GM19238 (cell line): Measurements from ENCODE around the gene NUTF2.
"Not testable (repeated sequence)": the region's sequence is repeated elsewhere in the genome, so short reads cannot be mapped to it uniquely, and the experiment has no call there.

Experiments used
- DNase-seq: peaks from one replicate; pipeline ENCODE4 v3.0.0; 2011; ENCODE audit warnings: low spot score; ENCODE audit not compliant: insufficient read length

NUTF2 gene

DNA sequence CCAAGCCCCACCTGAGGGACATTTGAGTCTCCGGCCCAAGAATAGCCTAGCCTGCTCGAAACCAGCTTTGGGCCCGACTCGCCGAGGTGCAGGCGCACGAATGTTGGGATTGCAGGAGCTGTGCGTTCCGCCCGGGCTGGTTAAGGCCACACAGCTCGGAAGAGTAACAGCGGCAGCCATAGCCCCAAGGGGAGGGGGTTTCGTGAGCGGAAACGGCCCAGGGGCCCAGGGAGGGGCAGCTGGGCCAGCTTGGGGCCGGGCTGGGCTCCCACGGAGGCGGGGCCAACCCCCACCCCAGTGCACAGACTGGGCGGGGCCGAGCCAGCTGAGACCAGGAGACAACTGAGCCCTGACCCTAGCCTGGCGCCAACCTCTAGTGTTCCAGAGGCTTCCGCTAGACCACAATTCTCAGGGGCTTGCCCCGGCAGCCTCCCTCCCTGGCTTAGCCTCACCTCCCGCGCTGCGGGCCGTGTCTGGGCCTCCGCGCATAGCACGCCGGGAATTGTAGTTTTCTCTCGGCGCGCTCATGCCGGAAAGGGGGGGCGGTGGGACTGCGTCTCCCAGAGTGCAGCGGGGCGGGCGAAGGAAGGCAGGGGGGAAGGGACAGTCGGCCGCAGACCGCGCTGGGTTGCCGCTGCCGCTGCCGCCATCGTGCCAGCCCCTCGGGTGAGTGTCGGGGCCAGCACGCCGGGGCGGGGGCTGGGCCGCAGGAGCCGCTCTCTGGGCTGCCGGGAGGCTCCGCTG, at the start of gene NUTF2:
Gene NUTF2 (plus strand): TSS at position 614 of the 744 bp plus-strand sequence. CDS start 18,198 bp downstream, outside the sequence.
- peak; percentile 92 for DNase-seq

DNA sequence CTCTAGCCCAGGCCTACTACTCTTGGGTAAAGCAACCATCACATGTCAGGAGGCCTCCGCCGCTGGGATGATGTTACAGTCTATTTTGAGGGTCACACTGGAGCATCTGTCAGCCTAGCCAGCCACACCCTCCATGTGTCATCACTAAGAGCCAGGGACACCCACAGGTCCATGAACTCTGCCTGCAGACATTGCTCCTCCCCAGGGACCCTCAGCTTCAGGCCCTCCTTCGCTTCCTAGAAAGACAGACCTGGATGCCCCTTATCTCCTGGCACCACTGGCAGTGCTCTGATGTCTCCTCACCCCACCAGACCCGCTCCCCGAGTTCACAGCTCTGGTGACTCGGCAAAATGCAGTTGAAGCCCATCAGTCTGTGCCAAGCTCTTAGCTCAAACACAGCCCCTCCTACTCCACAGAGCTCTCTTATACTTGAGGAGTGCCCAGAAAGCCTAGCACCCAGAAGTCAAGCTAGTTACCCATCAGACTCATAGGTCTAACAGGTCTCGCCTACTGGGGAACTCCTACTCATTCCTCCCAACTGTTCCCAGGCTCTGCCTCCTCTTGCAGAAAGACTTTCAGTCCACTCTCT, 46.3 kb upstream of the NUTF2 start:
- no peak for DNase-seq

DNA sequence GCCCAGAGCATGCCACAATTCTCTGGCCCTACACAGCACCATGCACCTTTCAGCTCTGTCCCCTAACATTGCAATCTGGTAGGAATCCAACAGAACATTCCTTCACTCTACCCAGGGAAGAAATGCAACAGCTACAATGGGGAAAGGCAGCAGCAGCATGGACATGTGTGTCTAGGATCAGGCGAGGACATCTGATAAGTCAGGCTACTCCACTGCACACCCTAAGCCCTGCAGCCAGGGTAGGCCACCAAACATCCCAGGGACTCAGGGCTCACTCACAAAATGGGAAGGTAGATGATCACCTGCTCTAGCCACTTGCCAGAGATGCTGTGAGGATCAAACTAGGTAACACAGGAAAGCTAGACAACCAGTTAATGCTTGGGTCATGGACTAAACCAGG, 45.5 kb upstream of the NUTF2 start:
- no peak for DNase-seq

DNA sequence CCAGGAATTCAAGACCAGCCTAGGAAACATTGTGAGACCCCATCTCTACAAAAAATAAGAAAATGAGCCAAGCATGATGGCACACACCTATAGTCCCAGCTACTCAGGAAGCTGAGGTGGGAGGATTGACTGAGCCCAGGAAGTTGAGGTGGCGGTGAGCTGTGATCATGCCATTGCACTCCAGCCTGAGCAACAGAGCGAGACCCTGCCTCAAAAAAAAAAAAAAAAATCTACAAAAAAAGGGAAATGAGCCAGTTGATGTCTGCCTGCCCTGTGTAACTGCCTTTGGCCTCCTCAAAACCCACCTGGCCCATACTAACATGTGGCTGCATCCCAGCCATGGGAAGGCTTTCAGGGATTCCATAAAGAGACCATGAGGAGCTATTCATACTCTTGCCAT, 44.9 kb upstream of the NUTF2 start:
- no peak for DNase-seq

DNA sequence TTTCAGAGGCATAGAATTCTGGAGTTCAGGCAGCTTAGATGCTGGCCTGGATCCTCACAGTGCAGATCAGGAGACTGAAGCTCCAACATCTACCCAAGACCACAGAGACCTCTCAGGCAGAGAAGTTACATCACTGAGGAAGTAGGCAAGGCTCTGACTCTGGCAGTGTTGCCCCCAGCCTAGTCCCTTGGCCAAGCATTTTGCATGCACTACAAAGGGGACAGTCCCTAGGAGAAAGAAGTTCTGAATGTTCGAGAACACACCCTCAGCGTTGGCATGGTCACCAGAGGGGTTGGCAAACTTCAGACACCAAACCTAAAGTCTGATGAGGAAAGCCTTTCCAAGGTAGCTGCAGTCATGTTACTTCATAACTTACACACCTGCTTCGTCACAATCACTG, 42.8 kb upstream of the NUTF2 start:
- no peak for DNase-seq

DNA sequence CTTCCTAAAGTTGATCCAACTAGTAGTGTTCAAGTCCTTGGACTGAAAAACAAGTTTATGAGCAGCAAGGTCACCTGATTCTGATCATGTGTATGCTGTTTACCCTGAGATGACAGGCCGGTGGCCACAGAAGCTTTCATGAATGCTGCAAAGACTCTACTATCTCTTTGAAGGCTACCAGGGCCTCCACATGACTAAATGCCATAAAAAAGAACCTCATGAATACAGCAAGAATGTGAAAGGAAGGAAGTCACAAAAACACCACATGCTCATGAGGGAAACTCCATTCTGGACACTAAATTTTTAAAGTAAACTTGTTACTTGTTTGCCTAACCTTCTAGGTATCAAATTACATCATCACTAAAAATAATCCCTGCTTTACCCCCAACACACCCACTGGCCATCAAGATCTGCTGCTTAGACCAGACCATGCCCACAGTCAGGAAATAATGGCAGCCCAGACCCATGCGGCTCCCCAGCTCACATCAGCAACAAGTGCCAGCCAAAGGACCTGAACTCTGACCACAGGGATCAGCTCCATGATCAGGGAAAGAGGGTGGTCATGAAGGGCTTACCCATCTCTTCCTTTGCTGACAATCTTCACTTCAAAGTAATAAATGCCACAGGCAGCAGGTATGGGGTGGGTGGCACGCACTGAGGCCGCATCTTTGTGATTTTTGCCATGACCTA, 41.7 kb upstream of the NUTF2 start:
- no peak for DNase-seq

DNA sequence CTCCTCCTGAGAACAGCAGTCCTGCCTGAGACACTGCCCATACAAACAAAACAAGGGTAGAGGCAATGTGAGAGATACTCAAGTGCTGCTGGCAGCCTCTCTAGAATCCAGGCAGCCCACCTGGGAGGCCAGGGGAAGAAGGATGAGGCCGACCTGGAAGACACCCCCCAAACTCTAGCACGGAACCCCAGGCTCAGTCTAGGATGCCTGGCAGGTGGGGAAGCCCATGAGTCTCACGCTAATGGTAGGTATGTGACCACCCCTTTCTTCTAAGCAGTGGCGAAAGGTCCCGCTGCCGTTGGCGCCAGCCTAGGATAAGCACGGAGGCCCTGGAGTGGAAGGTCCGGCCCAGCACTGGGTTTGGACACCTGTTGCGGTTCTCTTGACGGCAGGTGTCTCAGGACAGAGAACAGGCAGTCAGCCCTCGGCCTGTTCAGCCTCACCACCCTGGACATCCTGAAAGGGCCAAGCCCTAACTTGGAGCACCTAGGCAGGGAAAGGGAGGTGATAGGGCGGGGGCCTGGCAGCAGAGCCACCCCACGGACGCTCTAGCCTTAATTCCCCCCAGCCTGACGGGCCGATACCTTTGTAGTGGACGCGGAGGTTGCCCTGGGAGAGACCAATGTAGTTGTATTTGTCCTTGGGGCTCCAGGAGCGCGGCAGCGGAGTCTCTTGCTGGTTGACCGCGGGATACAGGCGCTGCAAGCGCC, 40.9 kb upstream of the NUTF2 start:
- DNase-seq: no peak

DNA sequence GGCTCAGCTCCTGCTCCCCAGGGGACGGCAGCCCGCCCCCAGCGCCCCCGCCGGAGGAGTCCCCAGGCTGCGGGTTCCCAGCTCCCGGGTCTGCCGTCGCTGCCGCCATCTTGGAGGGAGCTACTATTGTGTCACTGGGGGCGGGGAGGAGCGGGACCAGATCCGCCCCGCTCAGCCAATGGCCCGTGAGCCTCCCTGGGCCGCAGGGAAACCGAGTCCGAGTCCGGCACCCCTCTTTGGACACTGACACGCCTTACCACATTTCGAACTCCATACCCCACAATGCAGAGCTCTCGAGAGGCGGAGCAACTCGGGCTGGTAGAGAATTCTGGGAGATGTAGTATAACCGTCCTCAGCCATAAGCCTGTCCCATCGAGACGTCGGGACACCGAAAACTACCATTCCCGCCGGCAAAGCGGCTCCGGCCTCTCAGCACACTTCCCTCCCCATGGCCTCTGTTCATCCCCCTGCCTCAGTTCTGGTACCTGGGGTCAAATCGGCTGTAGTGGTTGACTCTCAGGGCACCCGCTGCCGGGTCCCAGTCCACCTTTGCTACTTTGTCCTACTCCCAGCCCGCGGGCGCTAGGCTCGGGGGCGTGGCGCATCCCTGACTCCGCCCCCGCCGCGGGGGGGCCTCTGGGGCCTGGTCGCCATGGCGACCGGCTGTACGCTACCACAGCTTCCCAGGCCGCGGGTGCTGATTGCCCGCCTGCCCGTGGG, 40.1 kb upstream of the NUTF2 start, which contains the start of the genes RANBP10 and TSNAXIP1:
Gene RANBP10 (minus strand): TSS at position 133 of the 720 bp plus-strand sequence. CDS start 24 bp downstream, at position 109.
Gene TSNAXIP1 (plus strand): TSS at position 462 of the 720 bp plus-strand sequence. CDS start 261 bp downstream, outside the sequence.
- DNase-seq: peak; percentile 87

DNA sequence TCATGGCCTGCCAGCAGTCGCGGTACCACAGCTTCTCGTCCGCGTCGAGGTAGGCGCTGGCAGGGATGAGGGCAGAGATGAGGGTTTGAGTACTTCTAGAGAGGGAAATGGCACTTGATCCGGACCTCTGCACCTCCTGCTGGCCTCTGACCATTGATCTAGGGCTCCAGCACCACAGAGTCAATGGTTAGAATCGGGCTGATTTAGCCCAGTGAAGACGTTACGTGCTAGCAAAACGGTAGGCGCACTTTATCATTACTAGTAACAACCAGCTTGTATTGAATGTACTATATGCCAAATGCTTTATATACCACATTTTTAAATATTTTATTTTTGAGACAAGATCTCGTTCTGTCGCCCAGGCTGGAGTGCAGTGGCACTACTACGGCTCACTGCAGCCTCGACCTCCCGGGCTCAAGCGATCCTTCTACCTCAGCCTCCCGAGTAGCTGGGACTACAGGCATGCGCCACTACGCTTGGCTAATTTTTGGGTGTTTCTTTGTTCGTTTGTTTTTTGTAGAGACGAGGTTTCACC, 39.5 kb upstream of the NUTF2 start:
- no peak for DNase-seq

DNA sequence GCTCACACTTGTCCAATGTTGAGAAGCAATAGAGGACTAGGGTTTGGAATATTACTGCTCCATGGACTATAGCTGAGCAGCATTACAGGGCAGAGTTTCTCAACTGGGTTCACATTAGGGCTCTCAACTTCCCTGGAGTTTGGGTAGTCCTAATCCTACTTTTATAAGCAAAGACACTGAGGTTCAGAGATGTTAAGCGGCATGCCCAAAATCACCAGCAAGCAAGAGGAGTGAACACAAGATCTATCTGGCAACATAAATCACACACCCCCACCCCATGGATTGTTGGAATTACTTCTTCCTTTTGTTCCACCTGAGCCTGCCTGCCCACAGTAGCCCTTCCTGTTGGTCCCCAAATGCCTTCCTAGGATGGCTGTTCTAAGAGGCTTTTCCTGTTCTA, 34.8 kb upstream of the NUTF2 start:
- no peak for DNase-seq

DNA sequence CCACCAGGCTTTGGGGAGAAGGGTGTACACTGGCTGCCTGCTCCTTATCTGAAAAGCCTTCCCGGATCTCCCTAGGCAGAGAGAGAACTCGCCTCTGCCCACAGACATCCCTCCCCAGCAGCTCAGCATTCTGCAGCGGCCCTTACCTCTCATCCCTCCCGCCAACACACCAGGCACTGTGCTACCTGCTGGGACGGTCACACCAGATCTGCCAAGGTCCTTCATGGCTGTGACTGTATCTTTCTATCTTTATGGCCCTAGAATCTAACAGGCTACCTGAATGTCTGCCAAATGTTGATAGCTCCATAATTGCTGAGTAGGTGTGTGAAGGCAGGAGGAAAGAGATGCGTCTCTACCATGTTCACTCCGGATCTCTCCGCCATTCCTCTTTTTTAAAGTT, 32.2 kb upstream of the NUTF2 start:
- DNase-seq: no peak

DNA sequence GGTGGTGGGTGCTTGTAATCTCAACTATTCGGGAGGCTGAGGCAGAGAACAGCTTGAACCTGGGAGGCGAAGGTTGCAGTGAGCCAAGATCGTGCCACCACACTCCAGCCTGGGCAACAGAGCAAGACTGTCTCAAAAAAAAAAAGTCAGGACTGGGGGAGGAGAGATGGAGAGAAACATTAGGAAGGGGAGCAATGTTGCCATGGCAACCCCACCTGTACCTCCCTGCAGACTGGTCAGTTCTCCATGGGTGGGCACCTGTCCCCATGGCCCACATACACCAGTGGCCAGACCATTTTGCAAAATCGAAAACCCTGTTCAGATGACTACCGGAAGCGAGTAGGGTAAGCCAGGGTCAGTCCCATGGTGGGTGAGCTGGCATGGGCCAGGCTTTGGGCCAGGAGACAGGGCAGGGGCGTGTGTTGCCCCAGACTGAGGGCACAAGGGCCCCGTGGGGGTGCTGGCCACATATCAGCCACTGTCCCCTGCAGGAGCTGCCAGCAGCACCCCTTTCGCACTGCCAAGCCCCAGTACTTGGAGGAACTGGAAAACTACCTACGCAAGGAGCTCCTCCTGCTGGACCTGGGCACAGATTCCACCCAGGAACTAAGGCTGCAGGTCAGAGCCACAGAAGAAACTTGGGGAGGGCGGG, 26.0 kb upstream of the NUTF2 start:
- DNase-seq: no peak

DNA sequence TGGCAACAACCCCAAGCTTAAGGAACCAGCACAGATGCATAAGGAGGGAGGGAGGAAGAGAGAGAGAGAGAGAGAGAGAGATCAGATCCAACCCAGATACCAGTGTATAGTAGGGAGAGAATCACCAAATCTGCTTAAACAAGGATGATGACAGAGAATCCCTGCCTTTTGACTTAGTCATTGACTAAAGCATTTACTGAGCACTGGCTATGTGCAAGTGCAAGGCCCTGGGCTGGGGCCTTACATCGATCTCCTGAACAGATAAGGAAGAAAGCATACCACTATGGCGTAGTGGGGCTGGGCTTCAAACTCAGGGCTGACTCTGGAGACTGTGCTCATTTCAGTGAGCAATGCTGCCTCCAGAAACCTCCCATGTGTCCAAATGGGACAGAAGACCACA, 24.2 kb upstream of the NUTF2 start:
- DNase-seq: no peak

DNA sequence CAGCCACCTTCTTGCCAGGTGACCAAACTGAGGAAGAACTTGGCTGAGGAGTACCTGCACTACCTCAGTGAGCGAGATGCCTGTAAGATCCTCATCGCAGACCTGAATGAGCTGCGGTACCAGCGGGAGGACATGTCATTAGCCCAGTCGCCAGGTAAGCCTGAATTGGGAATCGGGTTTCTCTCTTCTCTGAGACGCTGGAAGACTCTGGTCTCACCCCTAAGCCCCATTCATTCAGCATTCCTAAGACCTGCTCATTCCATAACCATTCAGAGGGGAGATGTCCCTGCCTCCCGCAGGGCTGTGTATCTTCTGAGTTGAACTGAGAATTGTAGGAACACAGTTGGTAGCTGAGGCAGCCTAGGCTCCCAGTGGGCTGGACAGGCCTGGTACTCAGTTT, 21.6 kb upstream of the NUTF2 start:
- no peak for DNase-seq

DNA sequence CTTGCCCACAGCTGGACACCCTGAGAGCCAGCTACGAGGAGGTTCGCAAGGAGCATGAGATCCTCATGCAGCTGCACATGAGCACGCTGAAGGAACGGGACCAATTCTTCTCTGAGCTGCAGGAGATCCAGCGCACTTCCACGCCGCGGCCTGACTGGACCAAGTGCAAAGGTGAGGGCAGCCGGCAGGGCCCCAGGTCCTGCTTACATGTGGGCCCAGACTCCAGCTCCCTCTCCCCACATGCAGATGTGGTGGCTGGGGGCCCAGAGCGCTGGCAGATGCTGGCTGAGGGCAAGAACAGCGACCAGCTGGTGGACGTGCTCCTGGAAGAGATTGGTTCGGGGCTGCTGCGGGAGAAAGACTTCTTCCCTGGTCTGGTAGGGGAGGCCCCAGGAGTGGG, 20.8 kb upstream of the NUTF2 start:
- no peak for DNase-seq

DNA sequence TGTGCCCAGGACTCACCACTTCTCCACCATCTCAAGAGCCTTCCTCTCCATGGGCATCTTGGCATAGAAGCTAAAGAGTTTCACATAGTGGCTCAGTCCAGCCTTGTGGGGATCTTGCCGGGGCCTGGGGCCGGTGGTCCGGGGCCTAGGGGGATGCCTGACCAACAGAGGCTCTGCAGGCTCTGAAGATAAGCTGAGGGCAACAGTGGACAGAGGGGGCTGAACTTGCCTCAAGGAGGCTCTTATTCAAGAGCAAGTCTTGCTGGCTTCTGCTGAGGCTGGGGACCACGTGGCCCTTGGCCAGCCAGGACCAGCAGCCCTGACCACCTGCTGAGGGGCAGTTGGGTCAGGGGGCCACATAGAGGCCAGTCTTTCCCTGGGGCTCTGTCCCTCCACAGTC, 18.1 kb upstream of the NUTF2 start:
- DNase-seq: no peak

DNA sequence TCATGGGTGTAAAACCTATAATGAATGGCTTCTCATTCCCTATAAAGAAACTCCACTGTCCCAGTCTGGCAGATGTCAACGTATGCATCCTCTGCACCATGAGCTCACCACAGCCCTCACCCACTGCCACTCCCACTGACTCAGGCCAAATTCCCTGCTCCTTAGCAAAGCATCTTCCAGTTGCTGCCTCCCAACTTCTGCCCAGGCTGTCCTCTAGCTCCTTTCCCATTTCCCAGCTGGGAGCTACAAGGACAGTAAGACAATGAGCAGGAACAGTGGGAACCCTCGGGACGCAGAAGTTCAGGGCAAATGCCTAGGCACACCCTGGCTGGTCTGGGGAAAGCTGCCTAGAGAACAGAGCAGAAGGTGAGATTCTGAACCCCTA, 13.7 kb upstream of the NUTF2 start:
- DNase-seq: no peak

DNA sequence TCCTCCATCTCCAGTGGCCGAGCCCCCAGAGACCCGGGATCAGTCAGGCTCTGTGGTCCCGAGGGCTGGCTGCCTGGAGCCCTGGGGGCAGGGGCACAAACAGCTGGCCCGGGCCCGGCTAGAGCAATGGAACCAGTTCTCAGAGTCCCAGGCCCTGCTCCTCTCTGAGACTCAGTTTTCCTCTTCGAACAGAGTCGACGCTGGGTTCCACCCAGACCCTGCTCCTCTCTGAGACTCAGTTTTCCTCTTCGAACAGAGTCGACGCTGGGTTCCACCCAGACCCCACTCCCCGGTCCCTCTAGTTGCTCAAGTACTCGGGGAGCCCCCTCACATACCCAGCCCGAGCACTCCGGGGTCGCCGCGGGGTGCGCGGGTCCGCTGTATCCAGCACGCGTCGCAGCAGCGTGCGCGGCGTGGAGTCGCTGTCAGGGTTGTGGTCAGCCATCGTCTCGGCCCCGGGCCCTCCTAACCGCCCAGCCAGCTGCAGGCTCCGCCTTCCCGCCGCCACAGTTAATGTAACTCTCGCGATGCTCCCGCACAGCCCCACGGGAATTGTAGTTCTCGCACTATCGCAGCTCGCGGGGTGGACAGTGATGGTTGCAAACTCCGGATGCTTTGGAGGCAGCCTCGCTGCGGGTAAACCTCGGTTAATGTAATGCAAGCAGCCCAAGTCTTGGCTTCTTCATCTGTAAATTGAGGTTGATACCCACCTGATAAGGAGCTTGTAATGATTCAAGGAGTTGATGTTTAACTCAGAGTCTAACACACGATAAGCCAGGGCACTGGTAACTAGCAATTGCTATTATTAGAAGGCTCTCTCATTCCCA, 13.1 kb upstream of the NUTF2 start:
- peak; percentile 97 for DNase-seq

DNA sequence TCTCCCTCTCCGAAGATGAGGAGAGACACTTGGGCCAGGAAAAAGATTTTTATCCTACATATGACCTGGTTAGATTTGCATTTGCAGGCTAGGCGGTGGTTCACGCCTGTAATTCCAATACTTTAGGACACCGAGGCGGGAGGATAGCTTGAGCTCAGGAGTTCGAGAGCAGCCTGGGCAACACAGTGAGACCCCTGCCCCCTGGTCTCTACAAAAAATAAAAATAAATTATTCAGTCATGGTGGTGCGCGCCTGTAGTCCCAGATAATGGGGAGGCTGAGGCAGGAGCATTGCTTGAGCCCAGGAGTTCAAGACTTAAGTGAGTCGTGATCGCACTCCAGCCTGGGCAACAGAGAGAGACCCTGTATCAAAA, 12.5 kb upstream of the NUTF2 start:
- no peak for DNase-seq

DNA sequence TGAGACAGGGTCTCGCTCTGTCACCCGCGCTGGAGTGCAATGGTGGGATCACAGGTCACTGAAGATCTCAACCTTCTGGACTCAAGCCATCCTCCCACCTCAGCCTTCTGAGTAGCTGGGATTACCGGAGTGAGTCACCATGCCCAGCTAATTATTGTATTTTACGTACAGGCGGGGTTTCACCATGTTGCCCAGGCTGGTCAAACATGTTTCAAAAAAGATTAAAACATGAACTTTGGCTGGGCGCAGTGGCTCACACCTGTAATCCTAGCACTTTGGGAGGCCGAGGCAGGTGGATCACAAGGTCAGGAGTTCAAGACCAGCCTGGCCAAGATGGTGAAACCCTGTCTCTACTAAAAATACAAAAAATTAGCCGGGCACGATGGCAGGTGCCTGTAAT, 9.5 kb upstream of the NUTF2 start:
- not testable (repeated sequence) for DNase-seq
